CD14-positive monocyte (primary cell): Measurements from ENCODE around the gene ESPN. TPM values are rescaled to one million over a fixed set of nuclear protein-coding genes. Genes with fewer than 3 reads are reported as not detected.
"Not testable (repeated sequence)": the region's sequence is repeated elsewhere in the genome, so short reads cannot be mapped to it uniquely, and the experiment has no call there.

ENCODE experiments used
- DNase-seq, 3 donors: peaks; one replicate each; pipeline ENCODE4 v3.0.0-alpha.2; 2011 to 2022
- H2AFZ ChIP-seq: 2 replicates; pipeline ENCODE4 v1.6.0; 2012; ENCODE audit warnings: mild to moderate bottlenecking, low read depth, low read length, inconsistent platforms; ENCODE audit not compliant: insufficient read depth, poor library complexity, severe bottlenecking
- H3K27ac ChIP-seq, 2 donors: 1 replicate in 1 of 2; 2 replicates in 1 of 2; pipeline ENCODE4 v1.5.1; 2012 to 2013; ENCODE audit warnings: low read length in 2 of 2, control low read depth in 1 of 2, inconsistent platforms in 1 of 2, low read depth in 1 of 2, mild to moderate bottlenecking in 1 of 2
- H3K27me3 ChIP-seq, 2 donors: one replicate each; pipeline versions ENCODE4 v1.6.0 to v1.6.1; 2011 to 2013; ENCODE audit warnings: low read length in 2 of 2; ENCODE audit not compliant: control insufficient read depth in 2 of 2, insufficient read depth in 2 of 2
- H3K36me3 ChIP-seq, 2 donors: replicated peaks in 1 of 2; 1 replicate in 1 of 2; 2 replicates in 1 of 2; pipeline versions ENCODE4 v1.5.1 to v1.6.1; 2012 to 2013; ENCODE audit warnings: low read length in 2 of 2, control low read depth in 1 of 2, inconsistent platforms in 1 of 2, mild to moderate bottlenecking in 1 of 2; ENCODE audit not compliant: insufficient read depth in 2 of 2, control insufficient read depth in 1 of 2
- H3K4me1 ChIP-seq, 2 donors: 1 replicate in 1 of 2; 2 replicates in 1 of 2; pipeline versions ENCODE4 v1.5.1 to v1.6.1; 2012 to 2013; ENCODE audit warnings: low read length in 2 of 2, control low read depth in 1 of 2, inconsistent platforms in 1 of 2, mild to moderate bottlenecking in 1 of 2, moderate library complexity in 1 of 2; ENCODE audit not compliant: insufficient read depth in 2 of 2, control insufficient read depth in 1 of 2
- H3K4me2 ChIP-seq: replicated peaks from 2 replicates; pipeline ENCODE3; 2012; ENCODE audit warnings: low read length, moderate library complexity, mild to moderate bottlenecking; ENCODE audit not compliant: poor library complexity, severe bottlenecking; ENCODE audit errors: extremely low read depth
- H3K4me3 ChIP-seq, 3 experiments: fragments of 200-600 bp in 1 of 3; sonication (generic) in 1 of 3; replicated peaks in 1 of 3; 1 replicate in 2 of 3; 2 replicates in 1 of 3; pipeline ENCODE4 v1.5.1; 2011 to 2013; ENCODE audit warnings: low read length in 3 of 3, mild to moderate bottlenecking in 3 of 3, control low read depth in 2 of 3, low read depth in 2 of 3, inconsistent platforms in 1 of 3, moderate library complexity in 1 of 3
- H3K79me2 ChIP-seq: 2 replicates; pipeline ENCODE4 v1.6.0; 2012; ENCODE audit warnings: mild to moderate bottlenecking, control low read depth, inconsistent platforms, low read length, moderate library complexity; ENCODE audit not compliant: insufficient read depth
- H3K9ac ChIP-seq: 2 replicates; pipeline ENCODE4 v1.6.0; 2017; ENCODE audit warnings: low read length, mild to moderate bottlenecking; ENCODE audit not compliant: insufficient read depth, poor library complexity, severe bottlenecking
- H3K9me3 ChIP-seq, 2 donors: replicated peaks in 1 of 2; 1 replicate in 1 of 2; 2 replicates in 1 of 2; pipeline versions ENCODE4 v1.5.1 to v1.6.1; 2012 to 2013; ENCODE audit warnings: low read length in 2 of 2, control low read depth in 1 of 2; ENCODE audit not compliant: control insufficient read depth in 1 of 2, insufficient read depth in 1 of 2
- H4K20me1 ChIP-seq: 2 replicates; pipeline ENCODE4 v1.6.0; 2012; ENCODE audit warnings: mild to moderate bottlenecking, low read length, control low read depth, moderate library complexity; ENCODE audit not compliant: insufficient read depth
- H3K27ac Mint-ChIP-seq, 7 donors: one replicate each; pipeline ENCODE4 v1.8.0; 2020; ENCODE audit warnings: mild to moderate bottlenecking in 7 of 7, mixed read lengths in 7 of 7, moderate library complexity in 6 of 7, inconsistent platforms in 2 of 7
- H3K27me3 Mint-ChIP-seq, 3 donors: one replicate each; pipeline ENCODE4 v1.8.0; 2021 to 2022; ENCODE audit warnings: low read depth in 3 of 3, mild to moderate bottlenecking in 3 of 3, mixed read lengths in 3 of 3, moderate library complexity in 3 of 3, inconsistent platforms in 1 of 3
- H3K36me3 Mint-ChIP-seq, 2 donors: one replicate each; pipeline ENCODE4 v1.8.0; 2020; ENCODE audit warnings: mixed read lengths in 2 of 2, inconsistent platforms in 1 of 2, mild to moderate bottlenecking in 1 of 2
- H3K4me1 Mint-ChIP-seq: one replicate; pipeline ENCODE4 v1.8.0; 2020; ENCODE audit warnings: mild to moderate bottlenecking, mixed read lengths
- H3K4me3 Mint-ChIP-seq, 2 donors: one replicate each; pipeline ENCODE4 v1.8.0; 2020; ENCODE audit warnings: mild to moderate bottlenecking in 2 of 2, mixed read lengths in 2 of 2, moderate library complexity in 1 of 2
- H3K9me3 Mint-ChIP-seq, 7 donors: one replicate each; pipeline ENCODE4 v1.8.0; 2020 to 2022; ENCODE audit warnings: mixed read lengths in 7 of 7, mild to moderate bottlenecking in 6 of 7, moderate library complexity in 6 of 7, inconsistent platforms in 2 of 7
- CTCF ChIP-seq: fragments of 200-600 bp; IDR thresholded peaks from one replicate; pipeline ENCODE4 v1.8.0; 2022; ENCODE audit warnings: antibody characterized with exemption, mild to moderate bottlenecking
- WGBS: methylation state at CpG from one replicate; pipeline ENCODE4 v1.1.5; 2013; ENCODE audit warnings: missing lambda C conversion rate; ENCODE audit not compliant: insufficient coverage; 5-methylcytosine and 5-hydroxymethylcytosine counted together
- intact Hi-C, 2 donors: fragments of 100-400 bp; cut with micrococcal nuclease; formaldehyde crosslinking; loops; one replicate each; pipeline versions ENCODE4 v1.15.0 to v1.15.1; 2023
- polyA plus RNA-seq, 3 donors: library from polyadenylated mRNA; depleted of rRNA in 1 of 3; unstranded in 2 of 3; stranded (reverse) in 1 of 3; fragments of 300-500 nt in 2 of 3; fragments of >200 nt in 1 of 3; fragmentation: Illumina TruSeq in 2 of 3; gene quantifications; 1 replicate in 2 of 3; 2 replicates in 1 of 3; pipeline ENCODE4 v1.2.3, GENCODE V29; 2012 to 2021

Gene ESPN
- polyA plus RNA-seq, 3 donors, result not detected

GRCh38 chr1:6445062-6445763, 20.6 kb downstream of the ESPN start:
- Histone ChIP-seq H3K9me3 (no peaks in the 10 kb centered on the region), H3K4me3 (no peak overlapping the region), H3K4me1 (peaks cover 0 to under 1% of the 10 kb centered on the region in 2 donors), H2AFZ (no peak overlapping the region), H3K9ac (no peak overlapping the region), H4K20me1 (no peaks in the 10 kb centered on the region), H3K27me3 (peaks cover 11 to 47% of the 10 kb centered on the region in 2 donors), H3K4me2 (no peak overlapping the region), H3K36me3 (no peaks in the 10 kb centered on the region), H3K79me2 (no peaks in the 10 kb centered on the region), H3K27ac (no peak overlapping the region)
- Mint-ChIP-seq H3K9me3 (peaks cover 0 to 10% (median 0%) of the 10 kb centered on the region in 7 donors), H3K27ac (no peak overlapping the region), H3K4me1 (peaks cover 4% of the 10 kb centered on the region), H3K4me3 (no peak overlapping the region), H3K36me3 (peaks cover 0 to 5% of the 10 kb centered on the region in 2 donors), H3K27me3 (peaks cover 50 to 82% (median 66%) of the 10 kb centered on the region in 3 donors)
- intact Hi-C loops, result no loop called here
- TF ChIP-seq CTCF, result peak; percentile 17
- WGBS, result 50% methylated on average over 12 of the region's 19 CpGs
- DNase-seq, result no peak

- H3K9me3 Mint-ChIP-seq, result peaks cover 0 to 10% (median 0%) of the 10 kb centered on the region in 7 donors
- H3K36me3 ChIP-seq, H3K36me3 Mint-ChIP-seq, H3K4me2 ChIP-seq, H3K9me3 ChIP-seq, intact Hi-C loops, H2AFZ ChIP-seq, H3K4me1 ChIP-seq, H3K4me1 Mint-ChIP-seq, H3K9ac ChIP-seq, H4K20me1 ChIP-seq, H3K27ac ChIP-seq, H3K27ac Mint-ChIP-seq, H3K79me2 ChIP-seq, H3K4me3 ChIP-seq, DNase-seq: not testable (repeated sequence)
- 87% methylated on average over 2 of the region's 4 CpGs for WGBS
- peak overlapping the region in 1 of 2 donors; percentile 35 for H3K4me3 Mint-ChIP-seq
- peaks cover 11 to 52% of the 10 kb centered on the region in 2 donors for H3K27me3 ChIP-seq
- peaks cover 57 to 84% (median 71%) of the 10 kb centered on the region in 3 donors for H3K27me3 Mint-ChIP-seq
Observed at GRCh38 chr1:6445929-6446328, 21.4 kb downstream of the ESPN start.
